Measurements from ENCODE around the gene LCP2. TPM values are rescaled to one million over a fixed set of nuclear protein-coding genes. Genes with fewer than 3 reads are reported as not detected.

The LCP2 gene
- total RNA-seq, 1 donor from 2014 or later, result not detected

DNA sequence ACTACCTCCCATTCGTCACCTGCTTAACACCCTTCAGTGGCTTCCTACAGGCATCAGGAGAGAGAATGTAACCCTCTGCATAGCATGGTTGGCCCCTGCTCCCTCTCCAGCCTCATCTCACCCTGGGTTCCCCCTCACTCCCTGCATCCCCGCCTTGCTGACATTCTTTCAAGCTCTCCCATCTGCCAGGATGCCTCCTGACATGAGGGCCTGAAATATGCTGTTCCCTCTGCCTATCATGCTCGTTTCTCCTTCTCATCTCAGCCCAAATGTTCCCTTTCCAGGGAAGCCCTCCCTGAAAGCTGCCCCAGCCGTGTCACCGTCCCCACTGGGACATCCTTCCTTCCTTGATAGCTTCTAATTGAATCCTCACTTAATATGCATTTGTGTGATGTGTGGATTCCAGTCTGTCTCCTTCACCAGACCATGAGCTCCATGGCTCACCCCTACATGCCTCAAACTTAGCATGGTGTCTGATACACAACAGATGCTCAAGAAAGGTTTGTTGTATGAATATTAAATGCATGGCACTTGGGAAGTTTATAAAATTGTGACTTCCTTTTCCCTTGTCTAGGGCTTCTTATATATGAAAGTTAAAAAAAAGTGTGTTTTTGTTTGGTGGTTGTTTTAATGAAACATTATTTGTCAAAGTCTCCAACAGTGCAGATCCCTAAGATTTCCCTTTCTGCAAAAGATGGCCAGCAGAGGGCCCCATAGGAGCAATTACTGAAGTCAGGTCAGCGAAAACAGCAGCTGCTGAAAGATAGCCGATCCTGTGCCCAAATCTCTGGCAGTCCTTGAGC lies 72.0 kb downstream of the LCP2 start:
- Mint-ChIP-seq H3K9me3 (ENCODE audit: unreplicated experiment) (no peaks in the 10 kb centered on the region), H3K4me1 (ENCODE audit: unreplicated experiment) (peaks cover 31% of the 10 kb centered on the region), H3K27ac (ENCODE audit: unreplicated experiment) (no peak overlapping the region), H3K4me3 (ENCODE audit: unreplicated experiment) (no peak overlapping the region), H3K36me3 (ENCODE audit: unreplicated experiment) (no peaks in the 10 kb centered on the region), H3K27me3 (ENCODE audit: unreplicated experiment) (peaks cover 35% of the 10 kb centered on the region)
- TF ChIP-seq, protein P1, sequence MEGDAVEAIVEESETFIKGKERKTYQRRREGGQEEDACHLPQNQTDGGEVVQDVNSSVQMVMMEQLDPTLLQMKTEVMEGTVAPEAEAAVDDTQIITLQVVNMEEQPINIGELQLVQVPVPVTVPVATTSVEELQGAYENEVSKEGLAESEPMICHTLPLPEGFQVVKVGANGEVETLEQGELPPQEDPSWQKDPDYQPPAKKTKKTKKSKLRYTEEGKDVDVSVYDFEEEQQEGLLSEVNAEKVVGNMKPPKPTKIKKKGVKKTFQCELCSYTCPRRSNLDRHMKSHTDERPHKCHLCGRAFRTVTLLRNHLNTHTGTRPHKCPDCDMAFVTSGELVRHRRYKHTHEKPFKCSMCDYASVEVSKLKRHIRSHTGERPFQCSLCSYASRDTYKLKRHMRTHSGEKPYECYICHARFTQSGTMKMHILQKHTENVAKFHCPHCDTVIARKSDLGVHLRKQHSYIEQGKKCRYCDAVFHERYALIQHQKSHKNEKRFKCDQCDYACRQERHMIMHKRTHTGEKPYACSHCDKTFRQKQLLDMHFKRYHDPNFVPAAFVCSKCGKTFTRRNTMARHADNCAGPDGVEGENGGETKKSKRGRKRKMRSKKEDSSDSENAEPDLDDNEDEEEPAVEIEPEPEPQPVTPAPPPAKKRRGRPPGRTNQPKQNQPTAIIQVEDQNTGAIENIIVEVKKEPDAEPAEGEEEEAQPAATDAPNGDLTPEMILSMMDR (IDR thresholded peaks at IDR 0.05), result peak; percentile 85
- DNase-seq (ENCODE audit: extremely low spot score, unreplicated experiment), result peak; percentile 86

DNA sequence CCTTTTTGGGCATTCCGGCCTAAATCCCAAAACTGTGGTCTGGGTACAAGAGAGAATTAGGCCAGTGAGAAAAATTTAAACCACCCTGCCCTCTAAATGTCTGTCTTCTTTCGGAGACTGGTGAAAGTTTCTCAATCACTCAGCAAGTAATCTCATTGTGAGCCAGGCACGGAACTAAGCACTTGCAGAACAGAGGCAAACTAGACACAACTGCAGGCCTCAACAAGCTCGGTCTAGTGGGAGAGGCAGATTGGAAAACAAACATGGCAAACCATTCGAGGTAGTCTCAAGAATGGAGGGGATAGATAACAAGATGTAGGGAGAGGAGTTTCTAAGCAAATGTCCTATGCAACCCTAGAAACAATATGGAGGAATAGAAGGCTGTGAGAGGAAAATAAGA lies 73.7 kb downstream of the LCP2 start:
- no peaks in the 10 kb centered on the region for H3K36me3 Mint-ChIP-seq (ENCODE audit: unreplicated experiment)
- no peaks in the 10 kb centered on the region for H3K9me3 Mint-ChIP-seq (ENCODE audit: unreplicated experiment)
- no peak overlapping the region for H3K27ac Mint-ChIP-seq (ENCODE audit: unreplicated experiment)
- DNase-seq (ENCODE audit: extremely low spot score, unreplicated experiment), result no peak
- peaks cover 43% of the 10 kb centered on the region for H3K4me1 Mint-ChIP-seq (ENCODE audit: unreplicated experiment)
- no peak overlapping the region for H3K4me3 Mint-ChIP-seq (ENCODE audit: unreplicated experiment)
- H3K27me3 Mint-ChIP-seq (ENCODE audit: unreplicated experiment), result peaks cover 20% of the 10 kb centered on the region
- TF ChIP-seq, protein P1 (IDR thresholded peaks at IDR 0.05), result no peak

DNA sequence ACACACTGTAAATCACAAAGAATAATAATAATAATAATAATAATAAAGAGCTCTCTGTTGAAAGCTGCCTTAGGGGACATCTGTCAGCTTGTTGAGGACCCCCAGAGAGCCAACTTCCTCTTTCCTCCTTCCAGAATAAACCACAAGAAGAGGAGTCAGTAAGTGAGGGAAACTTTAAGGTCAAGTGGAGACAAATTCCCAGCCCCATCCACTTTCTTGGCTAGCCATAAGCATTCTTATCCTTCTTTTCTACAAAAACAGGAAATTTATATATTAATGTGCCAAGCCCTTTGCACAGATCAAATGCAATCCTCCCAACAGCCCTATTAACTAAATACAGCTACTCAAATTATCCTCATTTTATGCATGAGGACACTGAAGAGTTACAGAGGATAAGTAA lies 74.2 kb downstream of the LCP2 start:
- H3K27me3 Mint-ChIP-seq (ENCODE audit: unreplicated experiment), result peaks cover 15% of the 10 kb centered on the region
- no peak for DNase-seq (ENCODE audit: extremely low spot score, unreplicated experiment)
- H3K4me3 Mint-ChIP-seq (ENCODE audit: unreplicated experiment), result no peak overlapping the region
- H3K36me3 Mint-ChIP-seq (ENCODE audit: unreplicated experiment), result no peaks in the 10 kb centered on the region
- H3K9me3 Mint-ChIP-seq (ENCODE audit: unreplicated experiment), result no peaks in the 10 kb centered on the region
- peaks cover 43% of the 10 kb centered on the region for H3K4me1 Mint-ChIP-seq (ENCODE audit: unreplicated experiment)
- TF ChIP-seq, protein P1 (IDR thresholded peaks at IDR 0.05), result no peak
- H3K27ac Mint-ChIP-seq (ENCODE audit: unreplicated experiment), result no peak overlapping the region

DNA sequence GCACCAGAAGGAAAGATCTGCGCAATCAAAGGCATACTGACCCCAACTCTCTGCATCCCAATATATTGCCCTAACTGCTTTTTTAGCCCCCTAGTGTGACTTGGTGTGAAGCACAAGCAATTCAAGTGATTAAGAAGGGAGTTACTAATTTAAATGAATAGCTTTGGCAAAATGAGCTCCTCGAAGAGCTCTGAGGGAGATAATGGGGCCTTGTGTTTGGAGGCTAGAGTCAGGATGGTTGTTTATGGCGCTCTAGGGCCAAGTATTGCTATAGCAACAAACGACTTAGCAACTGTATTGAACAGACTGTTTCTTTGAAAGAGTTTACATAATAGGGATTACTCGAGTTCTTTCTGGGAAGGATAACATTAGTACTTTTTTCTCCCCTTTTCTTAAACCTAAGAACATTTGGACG lies 76.2 kb downstream of the LCP2 start:
- H3K4me3 Mint-ChIP-seq (ENCODE audit: unreplicated experiment), result no peak overlapping the region
- H3K4me1 Mint-ChIP-seq (ENCODE audit: unreplicated experiment), result peaks cover 43% of the 10 kb centered on the region
- H3K9me3 Mint-ChIP-seq (ENCODE audit: unreplicated experiment), result no peaks in the 10 kb centered on the region
- no peak overlapping the region for H3K27ac Mint-ChIP-seq (ENCODE audit: unreplicated experiment)
- no peak for DNase-seq (ENCODE audit: extremely low spot score, unreplicated experiment)
- peaks cover 5% of the 10 kb centered on the region for H3K27me3 Mint-ChIP-seq (ENCODE audit: unreplicated experiment)
- TF ChIP-seq, protein P1 (IDR thresholded peaks at IDR 0.05), result no peak
- H3K36me3 Mint-ChIP-seq (ENCODE audit: unreplicated experiment), result no peaks in the 10 kb centered on the region

DNA sequence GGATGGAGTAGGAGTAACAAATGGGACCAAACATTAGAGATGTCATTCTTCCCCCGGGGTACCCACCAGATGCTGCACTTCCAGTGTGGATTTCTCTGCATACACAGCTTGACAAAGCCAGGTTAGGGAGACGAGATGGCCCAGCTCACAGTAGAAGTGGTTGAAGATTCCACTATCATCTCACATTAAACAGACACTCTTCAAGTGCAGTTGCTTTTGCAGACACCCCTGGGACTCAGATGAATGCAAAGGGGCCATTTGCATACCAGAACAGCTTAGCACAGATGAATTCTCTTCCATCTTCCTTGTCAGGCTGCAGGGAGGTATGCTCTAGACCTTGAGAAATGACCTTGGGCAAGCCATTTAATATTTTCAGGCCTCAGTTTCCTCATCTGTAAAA lies 77.4 kb downstream of the LCP2 start:
- Mint-ChIP-seq H3K4me1 (ENCODE audit: unreplicated experiment) (peaks cover 38% of the 10 kb centered on the region), H3K9me3 (ENCODE audit: unreplicated experiment) (no peaks in the 10 kb centered on the region), H3K27me3 (ENCODE audit: unreplicated experiment) (peaks cover 8% of the 10 kb centered on the region), H3K27ac (ENCODE audit: unreplicated experiment) (no peak overlapping the region), H3K36me3 (ENCODE audit: unreplicated experiment) (no peaks in the 10 kb centered on the region), H3K4me3 (ENCODE audit: unreplicated experiment) (no peak overlapping the region)
- TF ChIP-seq, protein P1 (IDR thresholded peaks at IDR 0.05), result no peak
- no peak for DNase-seq (ENCODE audit: extremely low spot score, unreplicated experiment)

All from osteocyte (in vitro differentiated cells).